Measurements from ENCODE around the gene RHD.
"Not testable (repeated sequence)": the region's sequence is repeated elsewhere in the genome, so short reads cannot be mapped to it uniquely, and the experiment has no call there.

The RHD gene

GRCh38 chr1:25360596-25361581 lies 88.6 kb downstream of the RHD start:
- no peak for DNase-seq

GRCh38 chr1:25361901-25362300 lies 89.6 kb downstream of the RHD start:
- no peak for DNase-seq

- DNase-seq, result not testable (repeated sequence)
Observed at GRCh38 chr1:25362634-25363559, 90.6 kb downstream of the RHD start.

- DNase-seq, result no peak
Observed at GRCh38 chr1:25369241-25369640, 96.9 kb downstream of the RHD start.

GRCh38 chr1:25369691-25370271 lies 97.5 kb downstream of the RHD start:
- DNase-seq, result not testable (repeated sequence)

GRCh38 chr1:25371757-25372156 lies 99.4 kb downstream of the RHD start:
- DNase-seq, result not testable (repeated sequence)

GRCh38 chr1:25378367-25378766 lies 106.1 kb downstream of the RHD start:
- DNase-seq, result not testable (repeated sequence)
